ENCODE results near the gene KRTAP4-6. TPM values are rescaled to one million over a fixed set of nuclear protein-coding genes. Genes with fewer than 3 reads are reported as not detected.
"Not testable (repeated sequence)": the region's sequence is repeated elsewhere in the genome, so short reads cannot be mapped to it uniquely, and the experiment has no call there.

KRTAP4-6 gene
- total RNA-seq, 4 donors from 2014 or later, result not detected

DNA sequence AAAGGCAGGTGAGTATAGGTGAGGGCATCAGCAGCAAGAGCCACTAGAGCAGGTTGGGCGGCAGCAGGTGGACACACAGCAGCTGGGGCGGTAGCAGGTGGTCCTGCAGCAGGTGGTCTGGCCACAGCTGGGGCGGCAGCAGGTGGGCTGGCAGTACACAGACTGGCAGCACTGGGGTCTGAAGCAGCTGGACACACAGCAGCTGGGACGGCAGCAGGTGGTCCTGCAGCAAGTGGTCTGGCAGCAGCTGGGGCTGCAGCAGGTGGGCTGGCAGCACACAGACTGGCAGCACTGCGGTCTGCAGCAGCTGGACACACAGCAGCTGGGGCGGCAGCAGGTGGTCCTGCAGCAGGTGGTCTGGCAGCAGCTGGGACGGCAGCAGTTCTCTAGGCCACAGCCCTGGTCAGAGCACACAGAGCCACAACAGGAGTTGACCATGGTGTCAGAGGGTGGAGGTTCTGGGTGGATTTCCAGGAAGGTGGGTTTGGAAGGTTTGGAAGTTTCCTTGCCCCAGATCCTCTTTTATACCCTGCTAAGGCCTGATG lies 37.5 kb upstream of the KRTAP4-6 start, which contains the start of gene KRTAP4-2:
Gene KRTAP4-2 (minus strand): TSS at position 495 of the 545 bp plus-strand sequence. CDS start 57 bp downstream, at position 438.
- DNase-seq (ENCODE audit: low spot score) (no peak), ATAC-seq (ENCODE audit: low FRiP score) (no peak)
- TF ChIP-seq, protein P1, sequence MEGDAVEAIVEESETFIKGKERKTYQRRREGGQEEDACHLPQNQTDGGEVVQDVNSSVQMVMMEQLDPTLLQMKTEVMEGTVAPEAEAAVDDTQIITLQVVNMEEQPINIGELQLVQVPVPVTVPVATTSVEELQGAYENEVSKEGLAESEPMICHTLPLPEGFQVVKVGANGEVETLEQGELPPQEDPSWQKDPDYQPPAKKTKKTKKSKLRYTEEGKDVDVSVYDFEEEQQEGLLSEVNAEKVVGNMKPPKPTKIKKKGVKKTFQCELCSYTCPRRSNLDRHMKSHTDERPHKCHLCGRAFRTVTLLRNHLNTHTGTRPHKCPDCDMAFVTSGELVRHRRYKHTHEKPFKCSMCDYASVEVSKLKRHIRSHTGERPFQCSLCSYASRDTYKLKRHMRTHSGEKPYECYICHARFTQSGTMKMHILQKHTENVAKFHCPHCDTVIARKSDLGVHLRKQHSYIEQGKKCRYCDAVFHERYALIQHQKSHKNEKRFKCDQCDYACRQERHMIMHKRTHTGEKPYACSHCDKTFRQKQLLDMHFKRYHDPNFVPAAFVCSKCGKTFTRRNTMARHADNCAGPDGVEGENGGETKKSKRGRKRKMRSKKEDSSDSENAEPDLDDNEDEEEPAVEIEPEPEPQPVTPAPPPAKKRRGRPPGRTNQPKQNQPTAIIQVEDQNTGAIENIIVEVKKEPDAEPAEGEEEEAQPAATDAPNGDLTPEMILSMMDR (IDR thresholded peaks at IDR 0.05), result no peak

DNA sequence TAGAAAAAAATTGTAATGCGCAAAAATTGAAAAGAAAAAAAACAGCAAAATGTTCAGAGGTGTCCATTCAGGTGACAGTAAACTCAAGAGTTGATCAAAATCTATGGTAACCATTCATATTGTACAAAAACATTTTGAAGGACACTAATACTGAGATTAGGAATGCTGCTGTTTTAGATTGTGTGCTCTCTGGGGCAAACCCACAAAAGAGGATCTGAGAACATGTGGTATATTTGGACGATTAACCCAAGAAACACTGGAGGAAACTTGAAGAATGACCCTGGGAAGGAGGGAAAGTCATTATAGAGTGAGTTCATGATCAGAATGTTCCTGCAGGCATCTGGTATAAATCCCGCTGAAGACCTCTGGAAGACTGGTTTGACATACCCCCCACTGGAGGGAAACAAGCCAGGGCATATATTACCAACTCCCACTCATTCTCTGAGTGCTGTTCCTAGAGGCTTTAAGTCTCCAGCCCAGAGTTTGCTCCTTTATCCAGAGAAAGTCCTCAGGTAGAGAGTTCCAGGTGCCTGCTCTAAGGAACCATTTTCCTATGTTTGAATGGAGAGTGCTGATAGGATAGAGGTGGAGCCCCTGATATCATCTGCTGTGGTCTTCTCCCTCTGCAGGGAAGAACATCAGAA lies 36.5 kb upstream of the KRTAP4-6 start:
- TF ChIP-seq, protein P1 (IDR thresholded peaks at IDR 0.05), result no peak
- ATAC-seq (ENCODE audit: low FRiP score) (no peak), DNase-seq (ENCODE audit: low spot score) (no peak)

DNA sequence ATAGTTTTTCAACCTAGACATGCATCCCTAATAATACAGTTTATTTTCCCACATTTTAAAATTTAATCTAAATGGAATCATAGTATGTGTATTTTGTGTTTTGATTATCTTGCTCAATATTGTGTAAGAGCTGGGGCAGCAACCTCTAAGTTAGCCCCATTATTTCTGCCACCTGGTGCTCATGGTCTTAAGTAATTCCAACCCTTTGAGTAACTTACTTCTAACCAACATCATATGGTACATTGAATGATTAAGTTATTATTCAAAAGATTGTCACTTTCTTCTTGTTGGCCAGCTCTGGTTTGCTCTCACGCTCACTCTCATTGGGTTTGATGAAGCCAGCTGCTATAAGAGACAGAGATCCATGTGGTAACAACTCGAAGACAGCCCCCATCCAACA lies 31.5 kb upstream of the KRTAP4-6 start:
- ATAC-seq (ENCODE audit: low FRiP score) (no peak), DNase-seq (ENCODE audit: low spot score) (no peak)
- TF ChIP-seq, protein P1 (IDR thresholded peaks at IDR 0.05), result no peak

DNA sequence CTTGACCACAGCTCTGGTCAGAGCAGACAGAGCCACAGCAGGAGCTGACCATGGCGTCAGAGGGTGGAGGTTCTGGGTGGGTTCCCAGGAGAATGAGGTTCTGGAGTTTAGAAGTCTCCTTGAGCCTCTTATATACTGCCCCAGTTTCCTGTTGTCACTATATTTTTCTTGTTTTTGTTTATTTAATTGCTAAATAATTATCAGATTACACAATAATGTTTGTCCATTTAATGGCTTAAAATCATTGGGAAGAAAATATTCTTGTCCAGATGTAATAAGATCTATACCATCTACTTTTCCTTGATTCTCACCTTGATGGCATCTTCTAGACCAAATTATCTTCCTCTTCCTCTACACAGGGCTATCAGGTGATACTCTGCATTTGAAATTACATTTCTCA lies 27.8 kb upstream of the KRTAP4-6 start, which contains the start of gene KRTAP4-3:
Gene KRTAP4-3 (minus strand): TSS at position 101 of the 400 bp plus-strand sequence. CDS start 49 bp downstream, at position 52.
- ATAC-seq (ENCODE audit: low FRiP score) (no peak), DNase-seq (ENCODE audit: low spot score) (no peak)
- TF ChIP-seq, protein P1 (IDR thresholded peaks at IDR 0.05), result no peak

DNA sequence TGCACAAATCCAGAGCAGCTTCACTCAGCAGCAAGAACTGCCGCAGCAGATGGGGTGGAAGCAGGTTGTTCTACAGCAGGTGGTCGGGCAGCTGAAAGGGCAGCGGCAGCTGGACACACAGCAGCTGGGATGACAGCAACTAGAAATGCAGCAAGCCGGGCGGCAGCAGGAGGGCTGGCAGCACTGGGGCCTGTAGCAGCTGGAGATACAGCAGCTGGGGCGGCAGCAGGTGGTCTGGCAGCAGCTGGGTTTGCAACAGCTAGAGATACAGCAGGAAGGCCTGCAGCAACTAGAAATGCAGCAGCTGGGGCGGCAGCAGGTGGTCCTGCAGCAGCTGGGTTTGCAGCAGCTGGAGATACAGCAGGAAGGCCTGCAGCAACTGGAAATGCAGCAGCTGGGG lies 27.2 kb upstream of the KRTAP4-6 start:
- no peak for ATAC-seq (ENCODE audit: low FRiP score)
- TF ChIP-seq, protein P1 (IDR thresholded peaks at IDR 0.05), result no peak
- DNase-seq (ENCODE audit: low spot score), result no peak

DNA sequence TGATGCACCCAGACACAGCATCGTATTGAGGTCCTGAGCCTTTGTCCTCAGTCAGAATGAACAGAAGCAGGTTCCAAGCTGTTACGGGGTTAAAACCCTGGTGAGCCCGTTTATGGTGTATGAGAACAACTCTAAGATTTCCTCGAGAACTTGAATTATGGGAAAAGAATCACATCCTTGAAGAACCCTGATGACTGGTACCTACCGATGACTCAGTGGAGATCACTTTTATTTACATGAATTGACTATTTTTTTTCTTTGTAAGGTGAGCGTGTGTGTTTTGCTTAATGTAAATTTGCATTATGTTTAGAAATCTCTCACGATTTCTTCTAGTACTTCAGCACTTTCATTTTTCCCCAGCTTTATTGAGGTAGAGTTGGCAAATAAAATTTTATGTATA lies 23.5 kb upstream of the KRTAP4-6 start:
- ATAC-seq (ENCODE audit: low FRiP score), result no peak
- TF ChIP-seq, protein P1 (IDR thresholded peaks at IDR 0.05), result no peak
- no peak for DNase-seq (ENCODE audit: low spot score)

DNA sequence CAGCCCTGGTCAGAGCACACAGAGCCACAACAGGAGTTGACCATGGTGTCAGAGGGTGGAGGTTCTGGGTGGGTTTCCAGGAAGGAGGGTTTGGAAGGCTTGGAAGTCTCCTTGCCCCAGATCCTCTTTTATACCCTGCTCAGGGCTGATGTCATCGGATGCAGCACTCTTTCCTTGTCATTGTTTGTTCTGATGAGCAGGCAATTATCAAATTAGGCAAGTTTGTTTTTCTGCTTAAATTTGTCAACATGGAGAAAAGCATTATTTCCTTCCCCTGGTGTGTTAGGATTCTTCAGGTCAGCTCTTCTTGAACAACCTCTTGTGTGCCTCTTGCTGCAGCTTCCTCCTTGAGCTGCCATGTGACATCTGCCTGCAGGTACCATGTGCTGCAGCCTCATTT lies 20.3 kb upstream of the KRTAP4-6 start, which contains the start of gene KRTAP4-4:
Gene KRTAP4-4 (minus strand): TSS at position 101 of the 400 bp plus-strand sequence. CDS start 57 bp downstream, at position 44.
- TF ChIP-seq, protein P1 (IDR thresholded peaks at IDR 0.05), result no peak
- DNase-seq (ENCODE audit: low spot score), result no peak
- no peak for ATAC-seq (ENCODE audit: low FRiP score)

DNA sequence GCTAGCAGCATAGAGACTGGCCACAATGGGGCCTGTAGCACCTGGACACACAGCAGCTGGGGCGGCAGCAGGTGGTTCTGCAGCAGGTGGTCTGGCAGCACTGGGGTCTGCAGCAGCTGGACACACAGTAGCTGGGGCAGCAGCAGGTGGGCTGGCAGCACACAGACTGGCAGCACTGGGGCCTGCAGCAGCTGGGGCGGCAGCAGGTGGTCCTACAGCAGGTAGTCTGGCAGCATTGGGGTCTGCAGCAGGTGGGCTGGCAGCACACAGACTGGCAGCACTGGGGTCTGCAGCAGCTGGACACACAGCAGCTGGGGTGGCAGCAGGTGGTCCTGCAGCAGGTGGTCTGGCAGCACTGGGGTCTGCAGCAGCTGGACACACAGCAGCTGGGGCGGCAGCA lies 19.8 kb upstream of the KRTAP4-6 start:
- DNase-seq (ENCODE audit: low spot score); ATAC-seq (ENCODE audit: low FRiP score): not testable (repeated sequence)

Data from omental fat pad (tissue), 4 donors.